SHP77 treated with DMSO at 0.1 percent for 48 hours (cell line): ENCODE results near the gene UBE2E2.

Experiments
- DNase-seq: peaks from one replicate; lab custom pipeline; 2025; lab: John Stamatoyannopoulos, UW

The UBE2E2 gene

DNA sequence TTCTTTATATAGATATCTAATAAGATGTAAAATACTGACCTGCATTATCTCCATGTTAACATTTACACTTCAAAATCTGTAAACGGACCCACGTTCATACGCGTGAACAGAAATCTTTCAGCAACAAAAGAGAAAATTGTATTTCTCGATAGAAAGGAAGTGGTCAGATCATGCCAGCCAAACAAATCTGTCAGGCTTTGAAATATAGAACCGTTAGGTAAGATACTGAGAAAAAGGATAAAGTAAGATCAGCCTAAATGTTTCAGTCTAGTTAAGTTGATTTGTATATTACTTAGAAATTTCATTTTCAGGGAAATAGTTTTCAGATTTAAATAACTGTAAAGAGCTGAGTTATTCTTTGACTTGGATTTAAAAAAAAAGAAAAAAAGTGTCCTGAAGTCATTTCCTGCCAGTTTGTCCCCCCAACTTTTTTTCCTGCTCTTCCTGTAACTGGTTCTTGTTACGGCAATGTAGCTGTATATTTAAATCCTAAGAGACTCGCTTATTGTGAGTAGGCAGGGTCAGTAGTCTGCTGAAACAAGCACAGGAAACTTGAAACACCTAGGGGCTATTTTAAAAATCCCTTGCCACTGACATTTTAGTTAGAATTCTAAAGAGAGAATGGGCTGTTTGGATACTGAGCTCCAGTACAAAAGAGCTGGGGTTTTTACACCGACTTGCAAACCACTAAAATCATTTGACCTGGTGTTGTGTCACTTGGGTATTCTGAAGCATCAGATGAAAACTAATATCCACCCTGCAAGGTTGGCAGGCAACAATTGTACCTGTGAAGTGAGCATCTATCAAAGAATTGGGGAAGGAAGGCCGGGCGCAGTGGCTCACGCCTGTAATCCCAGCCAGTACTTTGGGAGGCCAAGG, 237.5 kb downstream of the UBE2E2 start:
- no peak for DNase-seq

DNA sequence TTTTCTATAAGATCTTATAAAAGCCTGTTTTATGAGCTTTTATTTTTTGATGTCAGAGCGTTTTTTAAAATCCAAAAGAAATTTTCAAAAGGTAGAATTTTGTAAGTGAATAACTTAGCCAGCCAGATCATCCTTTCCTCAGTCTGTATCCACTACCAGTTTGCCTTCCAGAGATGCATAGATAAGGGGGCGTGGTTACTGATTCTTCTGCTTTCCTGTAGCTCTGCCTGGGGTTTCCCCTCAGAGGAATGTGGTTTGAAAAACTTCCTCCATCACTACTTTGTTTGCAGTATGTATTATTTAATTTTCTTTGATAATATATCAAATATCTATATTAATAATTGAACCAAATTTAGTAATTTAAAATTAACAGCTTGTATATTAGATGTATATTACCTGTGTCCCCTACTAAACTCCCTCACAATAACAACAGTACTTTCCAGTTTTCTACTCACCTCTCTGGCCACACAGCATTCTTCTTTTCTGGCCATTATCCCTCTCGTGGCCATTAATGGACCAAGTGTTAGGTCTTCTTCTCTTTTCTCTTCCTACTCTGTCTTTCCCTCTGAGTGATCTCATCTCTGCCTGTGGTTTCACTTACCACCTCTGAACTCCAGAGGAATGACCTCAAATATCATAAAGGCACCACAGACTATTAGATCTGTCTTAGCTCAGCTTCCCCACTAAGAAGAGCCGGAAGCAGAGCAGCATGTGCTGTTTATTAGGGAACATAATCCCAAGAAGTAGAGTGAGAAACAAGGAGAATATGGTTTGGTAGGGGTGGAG, 239.7 kb downstream of the UBE2E2 start:
- no peak for DNase-seq

DNA sequence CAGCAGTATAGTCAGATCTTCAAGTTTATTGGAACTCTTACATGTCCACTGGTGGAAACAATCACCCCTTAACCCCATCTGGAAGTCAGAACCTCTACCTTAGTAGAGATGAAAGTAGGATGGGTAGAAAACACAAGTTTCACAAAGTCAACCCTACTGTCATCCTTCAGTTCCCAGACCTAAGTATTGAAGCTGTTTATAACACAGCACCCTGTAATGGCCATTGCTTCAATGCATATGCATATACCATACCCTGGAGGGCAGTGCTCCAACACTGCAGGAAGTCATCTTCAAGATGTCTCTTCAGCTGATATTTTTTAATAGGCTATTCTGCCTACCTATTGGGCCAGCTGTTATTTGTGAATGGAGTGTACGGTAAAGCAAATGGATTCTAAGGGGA, 241.3 kb downstream of the UBE2E2 start:
- DNase-seq, result no peak

DNA sequence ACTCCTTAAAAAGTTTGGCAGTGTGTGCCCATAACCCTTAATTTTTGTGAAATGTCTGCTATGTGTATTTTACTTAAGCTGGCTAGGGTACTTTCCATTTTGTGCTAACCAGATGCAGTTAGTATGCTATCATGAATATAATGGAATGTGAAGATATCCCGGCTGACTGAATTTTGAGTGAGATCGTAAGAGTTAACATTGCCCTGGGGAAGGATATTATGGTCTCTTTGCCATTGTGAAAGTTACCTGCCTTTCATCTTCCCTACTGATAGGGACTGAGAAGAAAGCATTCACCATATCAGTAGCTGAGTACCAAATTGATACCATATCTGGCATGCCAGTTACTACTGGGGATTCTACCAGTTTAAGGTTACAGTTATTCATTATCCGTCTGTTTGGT, 243.2 kb downstream of the UBE2E2 start:
- no peak for DNase-seq

DNA sequence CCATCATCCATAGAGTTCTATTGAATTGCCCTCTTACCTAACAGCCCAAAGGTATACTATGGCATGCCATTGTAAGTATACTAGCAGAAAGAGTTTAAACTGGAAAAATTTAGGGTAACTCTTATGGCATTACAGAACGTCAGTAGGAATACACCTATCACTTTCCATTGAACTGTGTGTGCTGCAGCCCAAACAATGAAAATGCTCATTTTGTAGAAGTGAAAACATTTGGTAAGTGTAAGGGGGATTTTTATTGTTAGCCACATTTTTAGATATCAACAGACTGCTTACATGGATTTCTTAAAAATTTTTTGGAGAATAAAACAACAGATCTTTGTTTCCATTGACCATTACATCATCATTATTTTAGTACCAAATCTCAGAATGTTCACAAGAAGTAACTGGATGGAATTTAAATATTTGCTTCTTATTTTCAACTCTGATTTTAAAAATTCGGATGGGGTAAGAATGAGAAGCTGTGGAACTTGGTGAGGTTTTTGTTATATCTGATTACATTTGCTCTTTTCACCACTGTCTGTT, 245.9 kb downstream of the UBE2E2 start:
- DNase-seq, result no peak

DNA sequence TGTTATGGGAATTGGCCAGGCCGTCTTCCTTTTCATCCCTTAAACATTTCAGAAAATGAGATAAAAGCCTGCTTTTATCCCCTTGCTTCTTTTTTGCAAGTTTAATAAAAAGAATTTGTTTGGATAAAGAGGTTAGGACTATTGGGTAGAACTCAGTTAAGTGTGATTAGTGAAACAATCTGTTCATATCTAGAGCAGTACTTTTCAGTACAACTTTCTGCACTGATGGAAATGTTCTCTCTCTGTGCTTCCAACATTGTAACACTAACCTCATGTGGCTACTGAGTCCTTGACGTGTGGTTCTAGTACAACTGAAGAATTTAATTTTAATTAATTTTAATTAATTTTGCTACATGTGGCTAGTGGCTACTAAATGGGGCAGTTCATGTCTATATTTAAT, 246.9 kb downstream of the UBE2E2 start:
- DNase-seq, result no peak

DNA sequence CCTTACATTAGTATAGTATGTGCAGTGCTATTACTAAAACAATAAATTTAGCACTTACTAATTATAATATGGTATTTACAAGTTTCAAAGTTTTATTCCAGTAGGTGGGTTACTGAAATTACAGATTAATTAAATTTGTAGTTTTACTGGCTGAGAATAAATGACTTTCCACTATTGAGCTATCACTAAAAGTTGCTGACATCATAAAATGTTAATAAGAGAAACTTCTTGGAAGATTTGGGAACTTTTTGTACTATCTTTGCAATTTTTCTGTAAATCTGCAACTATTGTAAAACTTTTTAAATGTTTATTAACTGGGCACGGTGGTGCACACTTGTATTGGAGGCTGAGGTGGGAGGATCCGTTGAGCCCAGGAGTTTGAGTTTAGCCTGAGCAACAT, 247.7 kb downstream of the UBE2E2 start:
- no peak for DNase-seq

DNA sequence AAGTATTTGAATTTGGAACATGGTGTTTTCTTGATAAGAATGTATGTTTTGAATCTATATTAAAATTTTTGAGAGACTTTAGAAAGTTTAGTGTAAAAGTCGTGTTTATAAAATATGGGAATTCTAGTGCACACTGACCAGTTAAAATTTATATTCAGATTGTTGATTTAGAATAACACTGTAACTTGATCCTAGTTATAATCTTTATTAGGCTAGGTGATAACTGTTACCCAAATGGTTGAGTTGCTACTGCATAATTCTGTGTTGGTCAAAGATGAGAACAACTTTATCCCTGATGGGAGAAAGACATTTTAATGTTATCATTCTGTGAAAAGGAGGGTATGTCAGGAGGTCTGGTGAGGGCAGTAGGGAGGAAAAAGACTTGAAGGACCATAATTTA, 249.3 kb downstream of the UBE2E2 start:
- DNase-seq, result no peak

DNA sequence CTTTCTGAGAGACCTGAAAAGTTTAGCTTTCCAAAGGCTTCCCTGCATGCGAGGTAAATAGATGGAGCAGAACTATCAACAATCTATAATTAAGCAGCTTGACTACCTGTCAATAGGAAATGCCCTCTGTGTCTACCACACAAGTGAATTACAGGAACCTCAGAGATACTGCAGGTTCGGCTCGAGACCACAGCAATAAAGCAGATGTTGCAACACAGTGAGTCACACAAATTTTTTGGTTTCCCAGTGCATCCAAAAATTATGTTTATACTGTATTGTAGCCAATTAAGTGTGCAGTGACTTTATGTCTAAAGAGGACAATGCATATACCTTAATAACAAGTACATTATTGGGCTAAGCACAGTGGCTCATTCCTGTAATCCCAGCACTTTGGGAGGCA, 252.0 kb downstream of the UBE2E2 start:
- no peak for DNase-seq

DNA sequence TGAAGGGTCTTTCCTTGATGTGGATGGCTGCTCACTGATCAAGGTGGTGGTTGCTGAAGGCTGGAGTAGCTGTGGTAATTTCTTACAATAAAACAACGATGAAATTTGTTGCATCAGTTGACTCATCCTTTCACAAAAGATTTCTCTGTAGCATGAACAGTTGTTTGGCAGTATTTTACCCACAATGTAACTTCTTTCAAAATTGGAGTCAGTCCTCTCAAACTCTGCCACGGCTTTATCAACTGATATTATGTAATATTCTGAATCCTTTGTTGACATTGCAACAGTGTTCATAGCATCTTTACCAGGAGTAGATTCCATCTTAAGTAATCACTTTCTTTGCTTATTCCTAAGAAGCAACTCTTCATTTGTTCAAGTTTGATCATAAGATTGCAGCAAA, 252.6 kb downstream of the UBE2E2 start:
- no peak for DNase-seq

DNA sequence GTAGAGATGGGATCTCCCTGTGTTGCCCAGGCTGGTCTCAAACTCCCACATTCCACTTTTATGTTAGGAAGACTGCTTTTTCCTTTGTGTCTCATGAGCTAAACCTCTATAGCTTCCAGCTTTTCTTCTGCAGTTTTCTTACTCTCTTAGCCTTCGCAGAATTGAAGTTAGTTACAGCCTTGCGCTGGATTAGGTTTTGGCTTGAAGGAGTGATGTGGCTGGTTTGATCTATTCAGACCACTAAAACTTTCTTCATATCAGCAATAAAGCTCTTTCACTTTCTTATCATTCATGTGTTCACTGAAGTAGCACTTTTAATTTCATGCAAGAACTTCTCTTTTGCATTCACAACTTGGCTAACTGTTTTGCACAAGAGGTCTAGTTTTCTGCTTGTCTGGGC, 254.6 kb downstream of the UBE2E2 start:
- DNase-seq, result no peak

DNA sequence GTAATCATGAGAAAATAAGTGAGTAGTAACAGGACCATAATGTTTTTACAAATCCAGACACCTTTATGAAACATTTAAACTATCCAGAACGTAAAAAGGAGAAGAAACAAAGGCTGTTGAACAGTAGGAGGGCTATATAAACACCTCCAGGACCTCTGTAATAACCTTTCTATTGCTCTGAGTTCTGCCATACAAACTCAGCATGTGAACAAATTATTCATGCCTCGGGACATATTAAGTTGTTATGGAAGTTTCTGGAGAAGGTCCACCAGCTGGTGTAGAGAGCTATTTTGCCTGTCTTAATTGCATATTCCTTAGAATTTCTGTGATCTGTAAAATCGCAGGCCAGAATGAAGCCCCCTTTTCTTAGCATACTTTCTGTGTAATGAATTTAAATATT, 256.3 kb downstream of the UBE2E2 start:
- no peak for DNase-seq

DNA sequence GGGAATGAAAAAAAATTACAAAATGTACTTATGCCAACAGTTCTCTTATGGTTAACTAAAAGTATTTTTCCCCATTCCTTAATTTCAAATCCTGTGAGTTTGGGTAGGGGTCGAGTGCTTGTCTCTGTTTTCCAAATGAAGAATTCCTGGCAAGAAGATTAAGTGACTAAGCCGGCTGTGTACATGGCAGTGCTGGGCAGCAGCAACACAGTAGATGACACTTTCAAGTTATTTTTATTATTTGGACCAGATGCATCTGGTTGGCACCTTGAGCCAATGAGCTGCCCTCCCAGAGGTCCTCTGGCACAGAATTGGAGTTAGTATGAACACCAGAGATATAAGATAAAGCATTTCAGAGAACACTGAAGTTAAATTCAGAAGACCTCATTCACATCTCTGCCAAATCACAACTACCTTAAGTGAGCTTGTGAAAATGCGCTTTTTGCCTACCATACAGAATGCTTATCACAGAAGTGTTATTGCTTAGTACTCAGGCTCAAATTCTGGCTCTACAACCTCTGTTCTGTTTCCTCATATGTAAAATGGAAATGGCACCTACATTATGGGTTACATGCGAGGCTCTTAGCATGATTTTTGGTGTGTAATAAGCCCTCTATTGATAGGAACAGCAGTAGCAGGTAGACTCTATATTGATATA, 256.9 kb downstream of the UBE2E2 start:
- DNase-seq, result no peak

DNA sequence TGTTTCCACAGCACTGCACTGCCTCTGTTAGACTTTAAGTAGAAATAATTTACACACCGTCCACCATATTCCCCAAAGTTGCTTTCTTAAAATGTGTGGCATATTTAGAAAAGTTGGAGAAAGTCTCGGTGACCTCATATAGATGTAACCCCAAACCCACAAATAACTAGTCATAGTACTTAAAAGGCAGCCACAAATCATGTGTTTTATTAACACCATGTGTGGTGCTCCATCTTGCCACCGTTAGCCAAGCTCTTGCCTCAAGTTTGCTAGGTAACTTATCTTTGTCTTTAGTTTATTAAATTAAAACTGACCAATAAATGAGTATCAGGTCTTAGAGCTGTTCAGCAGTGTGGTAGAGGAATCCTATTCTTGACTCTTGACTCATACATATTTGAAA, 257.9 kb downstream of the UBE2E2 start:
- no peak for DNase-seq

DNA sequence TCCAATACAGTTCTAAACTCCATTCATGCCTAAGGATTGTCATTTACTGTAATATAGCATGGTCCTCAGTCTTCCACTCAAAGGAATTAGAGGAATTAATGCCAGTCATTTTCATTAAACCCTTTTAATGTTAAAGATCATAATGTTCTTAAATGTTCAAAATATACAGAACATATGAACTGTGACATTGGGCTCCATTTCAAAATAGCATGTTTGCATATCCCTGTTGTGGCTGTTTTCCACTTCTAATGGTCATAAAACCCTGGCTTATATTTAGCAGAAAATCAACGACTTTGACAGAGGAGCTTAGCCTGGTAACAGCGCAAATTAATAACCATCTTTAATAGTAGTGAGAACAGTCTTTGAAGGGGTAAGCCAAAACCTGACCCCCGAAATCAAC, 260.7 kb downstream of the UBE2E2 start:
- DNase-seq, result no peak

DNA sequence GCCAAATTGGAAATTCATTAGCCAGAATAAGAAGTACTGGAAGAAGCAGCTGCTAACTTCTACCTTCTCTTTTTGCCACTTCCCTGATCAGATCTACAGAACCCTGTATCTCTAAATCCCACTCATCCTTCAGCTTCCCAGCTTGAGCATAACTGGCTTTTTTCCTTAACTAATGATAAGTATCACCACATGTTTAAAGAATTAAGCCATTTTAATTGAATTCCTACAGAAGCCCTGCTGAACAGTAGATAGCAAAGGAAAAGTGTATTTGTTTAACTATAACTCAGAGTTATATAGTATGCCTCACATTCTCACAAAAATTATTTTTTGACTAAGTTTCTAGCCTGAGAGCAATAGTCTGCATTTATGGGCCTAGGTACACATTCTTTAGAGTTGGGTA, 262.4 kb downstream of the UBE2E2 start:
- no peak for DNase-seq

DNA sequence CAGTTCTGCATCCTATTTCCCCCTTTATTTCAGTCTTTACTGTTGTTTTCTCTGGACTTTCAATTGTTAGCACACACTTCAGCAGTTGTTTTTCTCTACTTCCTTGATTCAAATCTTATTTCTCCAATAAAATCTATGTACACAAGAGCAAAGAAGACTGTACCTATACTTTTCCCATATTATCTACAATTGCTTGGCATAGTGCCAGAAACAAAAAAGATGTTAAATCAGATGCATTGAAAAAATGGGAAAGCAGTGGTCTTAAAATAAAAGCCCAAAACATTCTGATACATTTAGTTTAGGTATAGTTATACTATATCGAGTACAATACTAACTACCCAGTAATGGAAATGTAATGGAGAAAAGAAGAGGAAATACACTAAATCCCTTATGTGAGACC, 265.1 kb downstream of the UBE2E2 start:
- DNase-seq, result no peak

DNA sequence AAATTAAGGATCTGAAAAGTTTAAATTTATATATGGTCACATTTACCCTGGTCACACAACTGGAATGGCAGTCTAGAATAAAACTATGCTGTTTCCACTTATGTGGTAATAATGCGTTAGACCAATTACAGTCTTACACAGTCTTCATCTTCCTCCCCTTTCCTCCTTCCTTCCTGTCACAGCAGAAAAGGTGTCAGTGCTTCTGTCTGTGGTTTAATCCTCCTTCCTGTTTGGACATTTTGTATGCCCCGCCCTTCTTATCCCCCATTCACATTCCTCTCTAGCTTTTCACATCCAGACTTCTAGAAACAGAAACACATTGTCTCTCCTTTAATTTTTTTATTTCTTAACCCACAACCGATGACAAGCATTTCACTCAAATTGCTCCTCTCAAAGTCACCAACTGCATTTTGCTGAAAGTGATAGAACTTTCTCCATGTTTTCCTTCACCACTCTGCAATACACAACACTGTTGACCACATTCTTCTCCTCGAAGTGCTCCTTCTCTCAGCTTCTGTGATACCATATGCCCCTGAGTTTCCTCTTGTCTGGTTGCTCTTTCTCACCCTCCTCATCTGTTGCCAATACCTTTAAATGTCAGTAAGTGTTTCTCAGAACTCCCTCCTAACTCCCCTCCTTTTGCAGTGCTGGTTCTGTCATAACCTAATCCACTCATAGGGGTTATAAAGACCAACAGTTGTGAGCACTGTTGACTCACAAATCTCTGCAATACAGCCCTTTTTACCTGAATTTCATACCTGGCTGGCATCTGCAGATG, 271.6 kb downstream of the UBE2E2 start:
- no peak for DNase-seq

DNA sequence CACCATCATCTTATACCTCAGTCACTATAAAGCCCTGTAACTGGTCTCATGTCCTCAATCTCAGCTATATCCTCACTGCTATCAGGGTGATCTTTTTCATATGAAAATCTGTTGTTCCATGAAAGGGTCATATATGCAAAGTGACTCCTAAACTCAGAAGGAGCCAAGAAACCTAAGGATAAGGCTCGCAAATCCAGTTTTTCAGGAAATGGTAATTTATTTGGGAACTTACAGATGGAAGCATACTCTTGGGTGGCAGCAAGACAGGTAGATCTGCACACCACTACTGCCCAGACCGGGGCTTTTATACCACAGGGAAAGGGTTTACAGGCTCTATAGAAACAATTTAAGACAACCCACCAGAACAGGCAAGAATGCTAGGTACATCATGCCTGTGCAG, 272.3 kb downstream of the UBE2E2 start:
- DNase-seq, result no peak

DNA sequence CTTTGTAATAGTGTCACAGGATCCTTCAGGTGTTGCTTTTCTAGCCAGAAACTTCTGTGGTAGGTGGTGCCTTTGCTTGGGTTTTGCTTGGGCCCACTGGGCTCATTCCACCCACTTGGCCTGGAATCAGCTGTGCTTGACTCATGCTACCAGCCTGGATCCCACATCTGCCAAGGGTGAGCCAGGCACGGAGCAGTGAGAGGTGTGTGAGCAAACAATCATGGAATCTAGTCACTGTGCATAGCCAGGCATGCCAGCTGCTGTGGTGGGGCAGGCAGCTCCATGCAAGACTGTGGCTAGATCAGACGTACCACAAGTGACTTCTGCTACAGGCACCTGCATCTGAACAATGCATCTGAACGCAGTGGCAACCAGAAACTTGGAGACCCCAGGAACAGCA, 275.9 kb downstream of the UBE2E2 start:
- DNase-seq, result no peak

DNA sequence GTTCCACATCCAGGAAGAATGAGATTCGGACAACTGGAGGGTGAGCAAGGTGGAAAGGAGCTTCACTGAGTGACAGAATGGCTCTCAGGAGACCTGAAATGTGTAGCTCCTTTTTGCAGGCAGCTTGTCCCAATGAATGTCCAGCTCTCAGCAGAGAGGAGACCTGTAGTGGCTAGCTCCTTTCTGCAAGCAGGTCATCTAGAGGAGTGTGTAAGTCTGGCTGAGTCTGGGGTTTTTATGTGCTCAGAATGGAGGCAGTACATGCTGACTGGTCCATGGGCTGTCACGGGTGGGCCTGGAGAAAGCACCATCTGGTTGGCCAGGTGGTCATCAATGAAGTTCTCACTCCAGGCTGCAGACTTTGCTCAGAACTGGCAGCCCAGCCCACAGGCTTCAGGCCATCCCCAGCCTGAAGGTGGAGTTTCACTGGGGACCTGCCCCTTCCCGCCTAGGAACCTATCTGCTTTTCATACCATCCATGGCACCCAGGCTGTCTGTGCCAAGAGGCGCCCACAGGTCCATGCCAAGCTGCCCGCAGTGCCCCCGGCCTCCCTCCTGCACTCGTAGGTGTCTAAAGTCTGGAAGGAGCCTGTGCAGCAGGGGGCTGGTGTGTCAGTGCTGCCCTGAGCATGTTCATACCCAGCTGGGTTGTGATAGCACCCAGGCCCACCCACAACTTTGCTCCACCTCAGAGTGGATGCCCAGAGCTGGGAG, 276.6 kb downstream of the UBE2E2 start:
- DNase-seq, result no peak
